NCI-H748 treated with DMSO at 0.1 percent for 48 hours (cell line): ENCODE measurements around the gene INPP5A.
A peak's percentile ranks its signal among the peaks of the same experiment; 100 is the strongest.
"Not testable (repeated sequence)": the region's sequence is repeated elsewhere in the genome, so short reads cannot be mapped to it uniquely, and the experiment has no call there.

Experiments used
- DNase-seq: peaks from one replicate; lab custom pipeline; 2025; lab: John Stamatoyannopoulos, UW

Gene INPP5A

GRCh38 chr10:132696728-132697577, 159.4 kb downstream of the INPP5A start:
- DNase-seq: no peak

GRCh38 chr10:132697578-132698200, 160.1 kb downstream of the INPP5A start:
- no peak for DNase-seq

GRCh38 chr10:132698211-132698751, 160.7 kb downstream of the INPP5A start:
- DNase-seq: no peak

GRCh38 chr10:132698761-132699391, 161.3 kb downstream of the INPP5A start:
- DNase-seq: no peak

GRCh38 chr10:132699411-132700155, 162.0 kb downstream of the INPP5A start:
- DNase-seq: no peak

- peak; percentile 22 for DNase-seq
Measured at GRCh38 chr10:132700156-132701098, 162.8 kb downstream of the INPP5A start.

- no peak for DNase-seq
Measured at GRCh38 chr10:132701099-132701845, 163.7 kb downstream of the INPP5A start.

GRCh38 chr10:132701846-132702190, 164.2 kb downstream of the INPP5A start:
- DNase-seq: no peak

GRCh38 chr10:132702601-132703418, 165.2 kb downstream of the INPP5A start:
- no peak for DNase-seq

GRCh38 chr10:132703419-132704007, 165.9 kb downstream of the INPP5A start:
- no peak for DNase-seq

- no peak for DNase-seq
Measured at GRCh38 chr10:132704008-132704814, 166.6 kb downstream of the INPP5A start.

GRCh38 chr10:132704815-132705064, 167.2 kb downstream of the INPP5A start:
- DNase-seq: not testable (repeated sequence)

GRCh38 chr10:132705173-132705572, 167.6 kb downstream of the INPP5A start:
- no peak for DNase-seq

- no peak for DNase-seq
Measured at GRCh38 chr10:132705943-132706342, 168.4 kb downstream of the INPP5A start.

GRCh38 chr10:132706701-132707100, 169.1 kb downstream of the INPP5A start:
- DNase-seq: no peak

GRCh38 chr10:132707121-132707775, 169.7 kb downstream of the INPP5A start:
- no peak for DNase-seq

- DNase-seq: no peak
Measured at GRCh38 chr10:132707776-132708171, 170.2 kb downstream of the INPP5A start.

GRCh38 chr10:132708441-132708840, 170.9 kb downstream of the INPP5A start:
- DNase-seq: no peak
